Stimulated activated naive CD8-positive, alpha-beta T cell treated with anti-CD3 and anti-CD28 coated beads, Interleukin-15, amount 100 ng/mL, for 72 hours (primary cell): ENCODE results near the gene PLPP7.

Source experiments
- ATAC-seq: fragments of 150-1000 bp; cut with Tn5 transposase; 2 replicates; pipeline ENCODE4 v1.10.0; 2021; ENCODE audit warnings: mild to moderate bottlenecking, moderate library complexity
- DNase-seq, 2 donors: peaks; one replicate each; pipeline ENCODE4 v3.0.0; 2021 to 2022
- H3K27ac Mint-ChIP-seq, 2 donors: one replicate each; pipeline ENCODE4 v1.8.0; 2022; ENCODE audit warnings: mild to moderate bottlenecking in 2 of 2, mixed read lengths in 2 of 2, moderate library complexity in 2 of 2
- H3K27me3 Mint-ChIP-seq: one replicate; pipeline ENCODE4 v1.8.0; 2022; ENCODE audit warnings: mixed read lengths
- H3K4me1 Mint-ChIP-seq: one replicate; pipeline ENCODE4 v1.8.0; 2022; ENCODE audit warnings: mild to moderate bottlenecking, mixed read lengths
- H3K4me3 Mint-ChIP-seq, 2 donors: one replicate each; pipeline ENCODE4 v1.8.0; 2022; ENCODE audit warnings: mild to moderate bottlenecking in 2 of 2, mixed read lengths in 2 of 2, moderate library complexity in 1 of 2
- H3K9me3 Mint-ChIP-seq, 2 donors: one replicate each; pipeline ENCODE4 v1.8.0; 2022; ENCODE audit warnings: mixed read lengths in 2 of 2

Gene PLPP7

DNA sequence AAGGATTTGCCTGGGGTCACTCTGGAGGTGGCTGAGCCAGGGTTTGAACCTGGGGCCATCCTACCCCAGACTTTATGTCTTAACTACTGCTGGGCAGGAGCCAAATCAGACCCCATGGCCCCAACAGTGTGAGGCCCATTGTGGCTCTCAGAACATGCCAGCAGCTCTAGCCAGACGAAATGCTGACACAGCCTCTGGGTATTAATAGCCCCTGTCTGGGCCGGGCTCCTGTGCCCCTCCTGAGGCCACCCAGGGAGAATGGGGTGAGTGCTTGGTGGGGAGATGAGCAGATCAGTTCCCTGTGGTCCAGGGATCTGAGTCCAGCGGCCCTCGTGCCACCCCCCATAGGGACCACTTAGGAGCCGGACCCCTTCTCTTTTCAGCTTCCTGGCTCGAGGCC is 2.2 kb upstream of the PLPP7 start:
- no peak overlapping the region for H3K27ac Mint-ChIP-seq

DNA sequence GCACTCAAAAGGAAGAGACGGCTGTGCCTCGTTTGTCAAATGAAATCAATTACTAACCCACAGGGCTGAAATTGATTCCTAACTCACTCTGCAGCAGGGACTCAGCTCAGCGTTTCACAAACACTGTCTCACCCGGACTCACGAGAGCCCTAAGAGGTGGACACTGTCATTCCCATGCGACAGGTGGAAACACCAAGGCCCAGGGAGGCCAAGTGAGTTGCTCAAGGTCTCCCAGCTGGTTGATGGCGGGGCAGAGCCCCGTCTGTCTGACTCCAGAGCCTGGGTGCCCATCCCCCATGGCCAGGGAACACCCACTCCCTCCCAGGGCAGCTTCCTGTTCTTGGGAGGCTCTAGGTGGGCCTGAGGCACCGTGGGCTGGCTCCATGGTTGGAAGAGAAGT is 1.3 kb upstream of the PLPP7 start:
- no peak overlapping the region for H3K27ac Mint-ChIP-seq
- H3K4me3 Mint-ChIP-seq, result no peak overlapping the region
- H3K27me3 Mint-ChIP-seq, result peaks cover 6% of the 10 kb centered on the region
- DNase-seq (no peak), ATAC-seq (no peak)
- H3K9me3 Mint-ChIP-seq, result no peaks in the 10 kb centered on the region
- H3K4me1 Mint-ChIP-seq, result no peaks in the 10 kb centered on the region

More for the DNA sequence above, 2.2 kb upstream of the PLPP7 start:
- DNase-seq, result no peak
- no peak overlapping the region for H3K4me3 Mint-ChIP-seq
- H3K4me1 Mint-ChIP-seq, result peaks cover 3% of the 10 kb centered on the region
- H3K9me3 Mint-ChIP-seq, result no peaks in the 10 kb centered on the region
- H3K27me3 Mint-ChIP-seq, result peaks cover 12% of the 10 kb centered on the region
- no peak for ATAC-seq

DNA sequence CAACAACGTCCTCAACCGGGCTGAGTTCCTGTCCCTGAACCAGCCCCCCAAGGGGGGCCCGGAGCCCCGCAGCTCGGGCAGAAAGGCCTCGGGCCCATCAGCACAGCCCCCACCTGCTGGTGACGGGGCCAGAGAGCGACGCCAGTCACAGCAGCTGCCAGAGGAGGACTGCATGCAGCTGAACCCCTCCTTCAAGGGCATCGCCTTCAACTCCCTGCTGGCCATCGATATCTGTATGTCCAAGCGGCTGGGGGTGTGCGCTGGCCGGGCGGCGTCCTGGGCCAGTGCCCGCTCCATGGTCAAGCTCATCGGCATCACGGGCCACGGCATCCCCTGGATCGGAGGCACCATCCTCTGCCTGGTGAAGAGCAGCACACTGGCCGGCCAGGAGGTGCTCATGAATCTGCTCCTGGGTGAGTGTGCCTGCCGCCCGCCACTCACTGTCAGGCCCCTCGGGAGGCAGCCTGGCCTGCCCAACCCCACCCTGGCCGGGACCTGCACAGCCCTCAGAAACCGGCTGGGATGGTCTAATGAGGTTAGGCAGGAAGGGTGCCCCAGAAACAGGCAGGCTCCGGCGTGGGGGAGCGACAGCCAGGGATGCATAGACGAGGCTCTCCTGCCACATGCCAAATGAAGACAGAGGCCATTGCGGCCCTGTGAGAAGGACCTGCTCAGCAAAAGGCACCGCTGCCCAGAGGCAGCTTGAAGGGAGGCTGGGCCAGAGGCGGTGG is 678 bp downstream of the PLPP7 start:
- DNase-seq (no peak), ATAC-seq (no peak)
- Mint-ChIP-seq H3K4me3 (no peak overlapping the region), H3K27ac (no peak overlapping the region), H3K9me3 (no peaks in the 10 kb centered on the region), H3K4me1 (no peaks in the 10 kb centered on the region), H3K27me3 (no peaks in the 10 kb centered on the region)

DNA sequence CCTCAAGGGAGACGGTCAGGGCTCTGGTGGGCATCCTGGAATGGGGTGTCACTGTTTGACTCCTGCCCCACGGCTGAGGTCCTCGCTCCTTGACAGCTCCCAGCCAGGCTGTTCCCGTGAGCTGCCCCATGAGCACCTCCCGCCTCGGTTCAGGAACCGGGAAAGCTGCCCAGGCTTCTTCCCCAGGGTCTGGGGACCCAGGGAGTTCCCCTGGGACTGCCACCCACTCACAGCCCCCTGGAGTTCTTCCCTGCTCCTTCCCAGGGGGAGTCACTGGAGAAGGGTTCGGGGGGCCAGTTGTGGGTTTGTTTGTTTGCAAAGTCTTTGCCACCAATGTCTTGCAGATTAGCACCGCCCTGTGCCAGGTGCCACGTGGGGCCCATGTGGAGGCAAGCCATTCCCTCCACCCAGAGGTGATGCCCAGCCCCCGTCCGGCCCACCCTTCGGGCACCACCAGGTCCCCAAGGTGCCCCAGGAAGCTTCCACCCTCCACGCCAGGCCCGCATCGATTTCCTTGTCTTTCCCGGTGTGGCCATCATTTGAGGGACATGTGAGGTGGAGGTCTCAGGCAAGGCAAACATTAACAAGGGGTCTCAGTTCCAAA is 1.3 kb downstream of the PLPP7 start:
- Mint-ChIP-seq H3K27me3 (no peaks in the 10 kb centered on the region), H3K27ac (no peak overlapping the region), H3K4me3 (no peak overlapping the region), H3K9me3 (no peaks in the 10 kb centered on the region), H3K4me1 (no peaks in the 10 kb centered on the region)
- no peak for ATAC-seq
- no peak for DNase-seq

DNA sequence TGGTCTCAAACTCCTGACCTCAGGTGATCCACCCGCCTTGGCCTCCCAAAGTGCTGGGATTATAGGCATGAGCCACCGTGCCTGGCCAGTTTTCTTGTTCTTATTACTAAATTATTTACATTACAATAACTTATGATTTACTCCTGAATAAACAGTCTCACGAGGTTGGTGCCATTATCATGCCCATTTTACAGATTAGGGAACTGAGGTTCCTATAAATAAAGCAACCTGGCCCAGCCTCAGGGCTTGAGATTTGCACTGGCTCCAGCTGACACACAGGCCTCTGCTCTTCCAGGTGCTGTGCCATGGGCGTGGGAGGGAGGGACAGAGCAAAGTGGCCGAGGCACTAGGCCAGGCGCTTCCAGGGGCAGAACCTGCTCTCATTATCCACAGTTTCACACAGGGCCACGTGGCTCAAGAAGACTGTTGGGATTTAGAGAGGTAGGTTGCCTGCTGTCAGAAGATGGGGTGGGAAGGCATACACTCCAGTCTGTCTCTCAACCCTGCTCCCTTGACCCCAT is 2.3 kb downstream of the PLPP7 start:
- H3K4me3 Mint-ChIP-seq, result no peak overlapping the region
- no peaks in the 10 kb centered on the region for H3K4me1 Mint-ChIP-seq
- H3K27me3 Mint-ChIP-seq, result no peaks in the 10 kb centered on the region
- ATAC-seq (no peak), DNase-seq (no peak)
- no peaks in the 10 kb centered on the region for H3K9me3 Mint-ChIP-seq
- H3K27ac Mint-ChIP-seq, result no peak overlapping the region

DNA sequence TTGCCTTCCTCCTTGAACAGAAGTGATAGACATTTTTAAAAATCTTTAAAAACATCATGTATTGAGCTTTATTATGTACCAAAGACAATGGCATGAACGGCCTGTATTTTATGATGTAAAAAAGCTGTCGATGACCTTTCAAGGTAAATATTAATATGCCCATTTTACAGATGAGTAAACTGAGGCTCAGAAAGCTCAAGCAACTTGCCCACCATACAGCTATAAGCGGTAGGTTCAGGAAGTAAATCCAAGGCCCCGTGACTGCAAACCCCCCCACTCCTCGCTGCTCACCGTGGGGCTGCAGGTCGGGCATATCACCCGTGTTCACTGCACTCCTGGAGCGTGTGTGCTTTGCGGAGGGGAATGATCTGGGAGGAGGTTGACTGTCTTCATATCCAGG is 3.4 kb downstream of the PLPP7 start:
- Mint-ChIP-seq H3K4me3 (no peak overlapping the region), H3K9me3 (no peaks in the 10 kb centered on the region), H3K27ac (no peak overlapping the region), H3K4me1 (no peaks in the 10 kb centered on the region), H3K27me3 (no peaks in the 10 kb centered on the region)
- ATAC-seq (no peak), DNase-seq (no peak)

DNA sequence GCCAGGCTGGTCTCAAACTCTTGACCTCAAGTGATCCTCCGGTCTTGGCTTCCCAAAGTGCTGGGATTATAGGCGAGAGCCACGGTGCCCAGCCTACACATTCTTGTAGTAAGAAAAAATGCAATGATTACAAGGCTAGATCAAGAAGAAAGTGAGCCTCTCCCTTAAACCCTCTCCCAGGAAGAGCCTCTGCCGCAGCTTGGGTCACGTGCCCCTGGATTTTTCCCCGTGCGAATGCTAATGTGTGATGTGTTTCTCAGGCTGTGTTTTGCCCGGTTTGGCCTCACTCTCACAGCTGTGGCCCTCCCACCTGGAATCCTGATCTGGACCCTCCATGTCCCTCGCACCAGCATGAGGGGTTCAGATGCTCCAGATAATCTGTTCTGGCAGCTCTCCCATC is 6.9 kb downstream of the PLPP7 start:
- Mint-ChIP-seq H3K27me3 (no peaks in the 10 kb centered on the region), H3K4me1 (no peaks in the 10 kb centered on the region), H3K4me3 (no peak overlapping the region), H3K27ac (no peak overlapping the region), H3K9me3 (no peaks in the 10 kb centered on the region)
- ATAC-seq (no peak), DNase-seq (no peak)

DNA sequence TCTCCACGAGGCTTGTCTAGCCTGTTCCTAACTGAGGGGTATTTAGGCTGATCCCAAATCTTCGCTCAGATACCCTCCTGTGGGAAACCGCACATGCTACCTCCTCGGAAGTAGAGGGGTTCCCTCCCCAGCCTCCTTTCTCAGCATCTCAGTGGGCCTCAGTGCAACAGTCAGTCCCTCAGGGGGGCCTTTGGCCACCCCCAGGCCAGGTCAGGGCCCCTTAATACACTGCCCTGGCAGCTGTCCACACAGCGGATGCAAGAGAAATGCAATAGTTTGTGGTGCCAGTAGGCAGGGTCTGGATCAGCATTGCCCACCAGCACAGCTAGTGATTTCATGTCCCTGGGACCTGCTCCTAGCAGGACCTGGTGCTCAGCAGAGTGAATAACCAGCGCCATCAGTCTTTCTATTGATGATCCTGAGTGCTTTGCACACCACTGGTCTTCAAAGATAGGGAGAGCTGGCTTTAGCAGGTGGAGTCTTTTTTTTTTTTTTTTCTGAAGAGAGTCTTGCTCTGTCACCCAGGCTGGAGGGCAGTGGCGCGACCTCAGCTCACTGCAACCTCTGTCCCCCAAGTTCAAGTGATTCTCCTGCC is 7.5 kb downstream of the PLPP7 start:
- Mint-ChIP-seq H3K4me1 (no peaks in the 10 kb centered on the region), H3K27ac (peak overlapping the region in 1 of 2 donors; percentile 33), H3K9me3 (no peaks in the 10 kb centered on the region), H3K27me3 (no peaks in the 10 kb centered on the region), H3K4me3 (no peak overlapping the region)
- ATAC-seq, result no peak
- DNase-seq, result no peak

DNA sequence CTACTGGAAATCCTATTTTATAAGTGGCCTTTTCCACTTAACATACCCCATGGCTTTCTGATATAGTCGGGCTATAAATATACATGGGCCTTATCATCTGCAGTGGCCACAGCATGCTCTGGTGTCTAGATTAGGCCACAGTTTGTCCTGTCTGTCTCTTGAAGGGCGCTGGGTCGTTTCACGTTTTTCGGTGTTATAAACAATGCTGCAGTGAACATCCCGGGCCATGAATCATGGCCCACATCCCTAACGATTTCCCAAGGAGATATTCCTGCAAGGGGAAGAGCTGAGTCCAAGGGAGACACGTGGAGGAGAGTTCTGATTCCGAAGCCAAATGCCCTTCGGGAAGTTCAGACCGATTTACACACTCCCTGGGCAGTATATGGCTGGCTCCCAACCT is 8.4 kb downstream of the PLPP7 start:
- Mint-ChIP-seq H3K4me3 (no peak overlapping the region), H3K9me3 (no peaks in the 10 kb centered on the region), H3K4me1 (no peaks in the 10 kb centered on the region), H3K27ac (no peak overlapping the region), H3K27me3 (no peaks in the 10 kb centered on the region)
- ATAC-seq, result no peak
- no peak for DNase-seq

DNA sequence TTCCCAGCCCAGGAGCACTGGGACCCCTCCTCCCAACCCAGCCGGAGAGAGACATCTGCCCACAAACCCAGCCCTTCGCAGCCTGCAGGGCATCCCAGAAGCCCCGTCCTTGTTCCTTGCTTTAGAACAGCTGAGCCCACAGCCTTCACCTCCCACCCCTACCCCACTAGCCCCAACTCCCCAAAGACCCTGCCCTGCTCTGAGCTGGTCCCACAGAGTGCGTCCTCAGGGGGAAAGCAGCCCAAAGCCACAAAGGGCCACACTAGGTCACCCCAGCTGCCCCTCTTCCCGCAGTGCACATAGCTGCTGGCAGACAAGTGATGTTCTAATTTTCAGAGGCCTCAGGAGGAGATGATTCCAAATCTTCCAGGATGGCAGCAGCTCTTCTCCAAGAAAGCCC is 8.8 kb downstream of the PLPP7 start:
- ATAC-seq, result no peak
- Mint-ChIP-seq H3K27ac (no peak overlapping the region), H3K9me3 (no peaks in the 10 kb centered on the region), H3K27me3 (no peaks in the 10 kb centered on the region), H3K4me1 (no peaks in the 10 kb centered on the region), H3K4me3 (no peak overlapping the region)
- no peak for DNase-seq

DNA sequence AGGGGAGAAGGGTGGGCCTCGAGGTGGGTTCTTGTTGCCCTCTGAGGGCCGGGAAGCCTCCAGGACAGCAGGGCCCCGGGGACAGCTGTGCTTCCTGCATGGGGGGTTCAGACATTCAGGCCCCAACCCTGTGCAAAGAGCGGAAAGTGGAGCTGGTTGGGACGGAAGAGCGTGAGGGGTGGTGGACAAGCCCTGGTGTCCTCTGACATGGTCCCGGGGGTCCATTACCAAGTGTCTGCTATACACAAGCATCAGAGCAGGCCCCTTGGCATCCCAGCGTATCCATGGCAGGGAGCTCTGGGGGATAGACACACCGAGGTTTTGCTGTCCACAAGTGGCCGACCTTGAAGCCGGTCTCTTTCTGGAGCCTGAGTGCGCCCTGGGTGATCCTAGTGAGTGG is 9.3 kb downstream of the PLPP7 start:
- no peak overlapping the region for H3K4me3 Mint-ChIP-seq
- H3K27ac Mint-ChIP-seq, result no peak overlapping the region
- H3K4me1 Mint-ChIP-seq, result no peaks in the 10 kb centered on the region
- DNase-seq (no peak), ATAC-seq (no peak)
- H3K9me3 Mint-ChIP-seq, result no peaks in the 10 kb centered on the region
- H3K27me3 Mint-ChIP-seq, result no peaks in the 10 kb centered on the region

DNA sequence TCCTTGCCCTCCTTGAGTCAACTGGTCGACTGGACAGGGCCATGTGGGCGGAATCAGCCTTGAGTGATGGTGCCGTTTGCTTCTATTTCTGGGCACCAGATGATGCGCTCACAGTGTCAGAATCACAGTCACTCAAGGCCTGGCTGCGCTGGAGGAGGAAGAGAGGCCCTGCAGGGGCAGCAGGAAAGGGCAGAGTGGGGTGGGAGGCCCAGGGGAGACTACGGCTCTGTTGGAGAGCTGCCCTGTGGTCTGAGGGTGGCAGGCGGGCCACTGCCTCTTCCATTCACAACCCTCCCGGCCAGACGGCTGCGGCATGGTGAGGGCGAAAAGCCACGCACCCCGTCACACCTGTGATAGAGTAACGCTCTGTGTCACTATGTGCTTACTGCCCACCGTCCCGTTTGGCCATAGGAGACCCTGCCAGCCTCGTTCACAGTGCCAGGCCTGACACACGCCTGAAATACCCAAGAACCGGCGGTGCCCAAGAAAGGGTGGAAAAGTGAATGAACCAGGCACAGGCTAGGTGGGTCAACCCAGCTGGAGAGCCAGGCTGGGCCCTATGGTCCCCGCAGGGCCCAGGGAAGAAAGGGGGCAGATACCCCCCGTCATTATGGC is 9.9 kb downstream of the PLPP7 start:
- peak overlapping the region in 1 of 2 donors; percentile 82 for H3K27ac Mint-ChIP-seq
- no peaks in the 10 kb centered on the region for H3K4me1 Mint-ChIP-seq
- no peaks in the 10 kb centered on the region for H3K27me3 Mint-ChIP-seq
- DNase-seq (no peak), ATAC-seq (no peak)
- no peaks in the 10 kb centered on the region for H3K9me3 Mint-ChIP-seq
- H3K4me3 Mint-ChIP-seq, result no peak overlapping the region

DNA sequence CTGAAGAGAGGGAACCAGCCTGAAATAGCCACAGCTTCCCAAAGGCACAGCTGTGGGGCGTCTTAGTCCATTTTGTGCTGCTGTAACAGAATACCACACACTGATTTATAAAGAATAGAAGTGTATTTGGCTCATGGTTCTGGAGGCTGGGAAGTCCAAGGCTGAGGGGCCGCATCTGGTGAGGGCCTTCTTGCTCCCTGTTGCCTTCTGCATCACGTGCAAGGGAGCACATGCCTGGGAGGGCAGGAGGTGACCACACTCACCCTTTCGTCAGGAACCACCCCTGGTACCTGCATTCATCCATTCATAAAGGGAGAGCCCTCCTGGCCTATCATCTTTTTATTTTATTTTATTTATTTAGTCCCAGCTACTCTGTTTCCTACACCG is 10.4 kb downstream of the PLPP7 start:
- no peaks in the 10 kb centered on the region for H3K9me3 Mint-ChIP-seq
- ATAC-seq (no peak), DNase-seq (no peak)
- H3K27ac Mint-ChIP-seq, result no peak overlapping the region
- H3K4me3 Mint-ChIP-seq, result no peak overlapping the region
- H3K4me1 Mint-ChIP-seq, result no peaks in the 10 kb centered on the region
- H3K27me3 Mint-ChIP-seq, result no peaks in the 10 kb centered on the region

DNA sequence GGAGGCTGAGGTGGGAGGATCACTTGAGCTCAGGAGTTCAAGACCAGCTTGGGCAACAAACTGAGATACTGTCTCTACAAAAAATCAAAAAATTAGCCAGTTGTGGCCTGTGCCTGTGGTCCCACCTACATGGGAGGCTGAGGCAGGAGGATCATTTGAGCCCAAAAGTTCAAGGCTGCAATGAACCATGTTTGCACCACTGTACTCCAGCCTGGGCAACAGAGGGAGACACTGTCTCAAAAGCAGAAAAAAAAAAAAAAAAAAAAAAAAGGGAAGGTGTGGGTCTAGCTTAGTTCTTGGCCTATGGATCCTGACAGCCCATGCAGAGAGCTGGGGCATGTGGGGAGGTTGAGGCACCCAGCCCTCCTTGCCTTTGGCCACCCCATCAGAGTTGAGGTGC is 10.9 kb downstream of the PLPP7 start:
- DNase-seq, result no peak
- Mint-ChIP-seq H3K27ac (no peak overlapping the region), H3K9me3 (no peaks in the 10 kb centered on the region), H3K27me3 (no peaks in the 10 kb centered on the region), H3K4me3 (no peak overlapping the region), H3K4me1 (no peaks in the 10 kb centered on the region)
- ATAC-seq, result no peak

DNA sequence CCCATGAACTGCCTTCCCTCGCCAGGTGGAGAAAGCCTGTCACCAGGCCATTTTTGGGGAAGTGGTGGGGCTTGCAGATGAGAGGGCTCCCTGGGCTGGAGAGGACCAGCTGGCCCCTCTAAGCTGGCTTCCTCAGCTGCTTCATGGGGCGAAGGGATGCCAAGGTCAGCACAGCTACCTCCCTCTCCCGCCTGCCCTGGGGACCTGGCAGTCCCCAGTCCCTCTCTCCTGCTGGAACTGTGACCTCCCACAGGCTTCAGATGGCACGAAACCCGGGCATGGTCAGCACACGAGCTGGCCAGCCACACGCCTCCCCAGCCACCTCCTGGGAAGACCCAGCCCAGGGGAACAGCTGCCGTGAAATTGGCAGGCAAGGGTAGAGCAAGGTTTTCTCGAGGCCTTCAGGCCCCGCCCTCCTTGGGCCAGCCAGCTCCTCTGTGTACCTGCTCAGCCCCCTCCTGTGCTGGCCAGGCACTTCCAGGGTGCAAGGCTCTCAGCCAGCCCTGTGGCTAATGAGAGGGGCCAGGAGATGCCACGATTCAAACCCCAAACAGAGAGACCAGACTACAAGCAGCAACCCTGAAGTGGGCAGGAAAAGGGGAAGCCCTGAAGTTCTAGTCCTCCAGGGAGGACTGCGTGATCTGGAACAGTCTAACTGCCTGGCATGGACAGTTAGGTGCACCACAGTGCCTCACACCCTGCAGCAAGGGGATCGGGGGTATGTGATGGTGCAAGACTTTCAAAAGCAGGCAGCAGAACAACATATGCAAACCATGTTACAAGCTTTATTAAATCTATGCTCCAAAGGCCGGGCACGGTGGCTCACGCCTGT is 12.9 kb downstream of the PLPP7 start:
- no peaks in the 10 kb centered on the region for H3K4me1 Mint-ChIP-seq

More for the DNA sequence above, 12.9 kb downstream of the PLPP7 start:
- no peak overlapping the region for H3K27ac Mint-ChIP-seq
- no peaks in the 10 kb centered on the region for H3K9me3 Mint-ChIP-seq
- no peak for DNase-seq
- ATAC-seq, result no peak
- H3K4me3 Mint-ChIP-seq, result no peak overlapping the region
- no peaks in the 10 kb centered on the region for H3K27me3 Mint-ChIP-seq
